Prostate gland (tissue), 2 donors: ENCODE data around the gene TDRD9. TPM values are rescaled to one million over a fixed set of nuclear protein-coding genes. Genes with fewer than 3 reads are reported as not detected.

ENCODE experiments used
- DNase-seq: peaks from one replicate; pipeline ENCODE4 v3.0.0-alpha.2; 2019; ENCODE audit warnings: low spot score
- H3K27ac ChIP-seq, 2 donors: fragments of 200-600 bp; sonication (generic); 2 replicates each; pipeline ENCODE4 v1.5.1; 2017 to 2019
- H3K27me3 ChIP-seq: fragments of 200-600 bp; sonication (generic); replicated peaks from 2 replicates; pipeline ENCODE4 v1.5.1; 2019; ENCODE audit not compliant: insufficient read depth
- H3K36me3 ChIP-seq, 2 donors: fragments of 200-600 bp; sonication (generic); 1 replicate in 1 of 2; 2 replicates in 1 of 2; pipeline versions ENCODE4 v1.5.1 to v1.8.1; 2017 to 2019
- H3K4me1 ChIP-seq: fragments of 200-600 bp; sonication (generic); replicated peaks from 2 replicates; pipeline ENCODE4 v1.5.1; 2019
- H3K4me3 ChIP-seq, 2 donors: fragments of 200-600 bp; sonication (generic); 2 replicates each; pipeline ENCODE4 v1.5.1; 2017 to 2019
- H3K9me3 ChIP-seq: fragments of 200-600 bp; sonication (generic); 2 replicates; pipeline ENCODE4 v1.5.1; 2017
- CTCF ChIP-seq, 4 experiments: fragments of 200-600 bp in 2 of 4; fragments of 450-650 bp in 2 of 4; sonication (generic) in 2 of 4; IDR thresholded peaks; 1 replicate in 3 of 4; 2 replicates in 1 of 4; pipeline ENCODE4 v1.5.1; 2016 to 2019; ENCODE audit warnings: antibody characterized with exemption in 4 of 4, mild to moderate bottlenecking in 2 of 4, moderate library complexity in 2 of 4
- POLR2A ChIP-seq: fragments of 450-650 bp; IDR thresholded peaks from one replicate; pipeline ENCODE4 v1.6.1; 2016; ENCODE audit warnings: antibody characterized with exemption, mild to moderate bottlenecking
- POLR2AphosphoS5 ChIP-seq: sonication (generic); formaldehyde crosslinking; IDR thresholded peaks from one replicate; pipeline ENCODE4 v1.6.1; 2017; ENCODE audit warnings: antibody characterized with exemption
- whole genome bisulfite sequencing: methylation state at CpG from one replicate; pipeline ENCODE4 v1.1.5; 2018; 5-methylcytosine and 5-hydroxymethylcytosine counted together
- intact Hi-C: fragments of 100-400 bp; cut with DNase I; formaldehyde crosslinking; loops from one replicate; pipeline ENCODE4 v1.14.2; 2022
- total RNA-seq, 2 donors: library from RNA; depleted of rRNA; stranded (reverse); fragments of >200 nt; gene quantifications; one replicate each; pipeline ENCODE4 v1.1.0, GENCODE V29; 2016

Gene TDRD9
- total RNA-seq, 2 donors from 2014 or later: 0.64 to 18.2 TPM

- Histone ChIP-seq H3K4me1 (no peaks in the 10 kb centered on the region), H3K4me3 (no peak overlapping the region), H3K9me3 (no peaks in the 10 kb centered on the region), H3K36me3 (no peaks in the 10 kb centered on the region), H3K27me3 (peaks cover 6% of the 10 kb centered on the region), H3K27ac (no peak overlapping the region)
- intact Hi-C loops: no loop called here
- TF ChIP-seq POLR2A (no peak), POLR2AphosphoS5 (no peak), CTCF (IDR thresholded peaks at IDR 0.05) (no peak)
- no peak for DNase-seq
- WGBS: 82% methylated on average over 4 of the region's 4 CpGs
Measured at GRCh38 chr14:104066719-104067295, 138.6 kb downstream of the TDRD9 start.

GRCh38 chr14:104069541-104069940 lies 141.3 kb downstream of the TDRD9 start:
- 68% methylated on average over 7 of the region's 7 CpGs for WGBS
- Histone ChIP-seq H3K4me1 (no peaks in the 10 kb centered on the region), H3K27me3 (peaks cover 6% of the 10 kb centered on the region), H3K4me3 (no peak overlapping the region), H3K9me3 (no peaks in the 10 kb centered on the region), H3K27ac (no peak overlapping the region), H3K36me3 (no peaks in the 10 kb centered on the region)
- TF ChIP-seq POLR2A: no peak
- intact Hi-C loops: no loop called here
- no peak for DNase-seq

GRCh38 chr14:104072586-104072985 lies 144.3 kb downstream of the TDRD9 start:
- DNase-seq: no peak
- Histone ChIP-seq H3K27ac (no peak overlapping the region), H3K4me3 (no peak overlapping the region), H3K4me1 (no peaks in the 10 kb centered on the region), H3K36me3 (no peaks in the 10 kb centered on the region), H3K27me3 (peaks cover 6% of the 10 kb centered on the region), H3K9me3 (no peaks in the 10 kb centered on the region)
- 62% methylated on average over 3 of the region's 3 CpGs for WGBS
- intact Hi-C loops: no loop called here
- TF ChIP-seq CTCF (IDR thresholded peaks at IDR 0.05) (no peak), POLR2A (no peak), POLR2AphosphoS5 (no peak)

GRCh38 chr14:104073764-104074163 lies 145.5 kb downstream of the TDRD9 start:
- Histone ChIP-seq H3K4me1 (no peaks in the 10 kb centered on the region), H3K36me3 (no peaks in the 10 kb centered on the region), H3K9me3 (no peaks in the 10 kb centered on the region), H3K27me3 (peaks cover 3% of the 10 kb centered on the region), H3K4me3 (no peak overlapping the region), H3K27ac (no peak overlapping the region)
- no peak for DNase-seq
- intact Hi-C loops: no loop called here
- TF ChIP-seq CTCF (IDR thresholded peaks at IDR 0.05) (no peak), POLR2A (no peak), POLR2AphosphoS5 (no peak)
- WGBS: 66% methylated on average over 4 of the region's 4 CpGs

- 30% methylated on average over 6 of the region's 6 CpGs for WGBS
- H3K27ac ChIP-seq: no peak overlapping the region
- DNase-seq: no peak
- H3K27me3 ChIP-seq: peaks cover under 1% of the 10 kb centered on the region
- H3K9me3 ChIP-seq: no peaks in the 10 kb centered on the region
- no peaks in the 10 kb centered on the region for H3K4me1 ChIP-seq
- no peak overlapping the region for H3K4me3 ChIP-seq
- intact Hi-C loops: no loop called here
- H3K36me3 ChIP-seq: no peaks in the 10 kb centered on the region
- no peak for TF ChIP-seq POLR2AphosphoS5
- no peak for TF ChIP-seq CTCF (IDR thresholded peaks at IDR 0.05)
- TF ChIP-seq POLR2A: no peak
Measured at GRCh38 chr14:104075530-104076151, 147.4 kb downstream of the TDRD9 start.
